WERI-Rb-1 (cell line): ENCODE results near the gene APOL1.
"Not testable (repeated sequence)": the region's sequence is repeated elsewhere in the genome, so short reads cannot be mapped to it uniquely, and the experiment has no call there.

Source experiments
- DNase-seq: peaks from one replicate; pipeline ENCODE4 v3.0.0-alpha.2; 2020
- H3K27ac ChIP-seq: fragments of 250-450 bp; sonication (Bioruptor Pico); 2 replicates; pipeline ENCODE4 v1.5.1; 2020; ENCODE audit warnings: mild to moderate bottlenecking, moderate library complexity
- H3K27me3 ChIP-seq: fragments of 250-450 bp; sonication (Bioruptor Pico); 2 replicates; pipeline ENCODE4 v1.5.1; 2021; ENCODE audit warnings: mild to moderate bottlenecking, low read depth, moderate library complexity; ENCODE audit not compliant: insufficient read depth, severe bottlenecking
- H3K36me3 ChIP-seq: fragments of 250-450 bp; sonication (Bioruptor Pico); 2 replicates; pipeline ENCODE4 v1.5.1; 2020; ENCODE audit warnings: mild to moderate bottlenecking, moderate library complexity
- H3K4me3 ChIP-seq: 2 replicates; pipeline ENCODE4 v1.5.1; 2011; ENCODE audit warnings: low read depth, mild to moderate bottlenecking, control low read depth, low read length
- H3K9me3 ChIP-seq: fragments of 250-450 bp; sonication (Bioruptor Pico); 2 replicates; pipeline ENCODE4 v1.5.1; 2021; ENCODE audit warnings: mild to moderate bottlenecking, moderate library complexity; ENCODE audit not compliant: severe bottlenecking
- CTCF ChIP-seq: IDR thresholded peaks from 2 replicates; pipeline ENCODE4 v1.5.1; 2011; ENCODE audit warnings: low read depth, mild to moderate bottlenecking, control low read depth, inconsistent platforms, low read length

The APOL1 gene

GRCh38 chr22:36267896-36268485 lies 15.1 kb downstream of the APOL1 start:
- H3K4me3 ChIP-seq: no peak overlapping the region
- DNase-seq: no peak
- no peak overlapping the region for H3K27ac ChIP-seq
- no peaks in the 10 kb centered on the region for H3K9me3 ChIP-seq
- TF ChIP-seq CTCF: no peak
- no peaks in the 10 kb centered on the region for H3K27me3 ChIP-seq
- no peaks in the 10 kb centered on the region for H3K36me3 ChIP-seq

- DNase-seq, H3K27me3 ChIP-seq, H3K36me3 ChIP-seq, H3K4me3 ChIP-seq, H3K9me3 ChIP-seq, H3K27ac ChIP-seq: not testable (repeated sequence)
Observed at GRCh38 chr22:36271231-36271630, 18.3 kb downstream of the APOL1 start.

- not testable (repeated sequence) for H3K4me3 ChIP-seq, H3K9me3 ChIP-seq, H3K36me3 ChIP-seq, DNase-seq, H3K27ac ChIP-seq, H3K27me3 ChIP-seq
Observed at GRCh38 chr22:36271951-36272350, 19.0 kb downstream of the APOL1 start.

- DNase-seq: no peak
- no peaks in the 10 kb centered on the region for H3K27me3 ChIP-seq
- H3K9me3 ChIP-seq: no peaks in the 10 kb centered on the region
- no peak overlapping the region for H3K27ac ChIP-seq
- H3K36me3 ChIP-seq: no peaks in the 10 kb centered on the region
- TF ChIP-seq CTCF: no peak
- no peak overlapping the region for H3K4me3 ChIP-seq
Observed at GRCh38 chr22:36274531-36274930, 21.6 kb downstream of the APOL1 start.

- H3K27me3 ChIP-seq: no peaks in the 10 kb centered on the region
- peaks cover 12% of the 10 kb centered on the region for H3K36me3 ChIP-seq
- H3K4me3 ChIP-seq: no peak overlapping the region
- no peak overlapping the region for H3K27ac ChIP-seq
- H3K9me3 ChIP-seq: no peaks in the 10 kb centered on the region
- peak; percentile 92 for TF ChIP-seq CTCF
- DNase-seq: peak; percentile 60
Observed at GRCh38 chr22:36277482-36278291, 24.8 kb downstream of the APOL1 start.

- Histone ChIP-seq H3K27me3 (no peaks in the 10 kb centered on the region), H3K9me3 (no peaks in the 10 kb centered on the region), H3K36me3 (peaks cover 24% of the 10 kb centered on the region), H3K4me3 (no peak overlapping the region), H3K27ac (no peak overlapping the region)
- no peak for DNase-seq
- no peak for TF ChIP-seq CTCF
Observed at GRCh38 chr22:36279219-36279666, 26.3 kb downstream of the APOL1 start.

- no peak overlapping the region for H3K4me3 ChIP-seq
- H3K9me3 ChIP-seq: no peaks in the 10 kb centered on the region
- TF ChIP-seq CTCF: no peak
- H3K27me3 ChIP-seq: no peaks in the 10 kb centered on the region
- peaks cover 34% of the 10 kb centered on the region for H3K36me3 ChIP-seq
- no peak for DNase-seq
- H3K27ac ChIP-seq: no peak overlapping the region
Observed at GRCh38 chr22:36280379-36280778, 27.4 kb downstream of the APOL1 start.
